GM18502 (cell line): Measurements from ENCODE around the gene TLE7.

Experiments used
- ATAC-seq: cut with Tn5 transposase; IDR thresholded peaks from one replicate; pipeline ENCODE4 v1.9.1; 2021; ENCODE audit warnings: mild to moderate bottlenecking; ENCODE audit not compliant: unreplicated experiment, poor library complexity

The TLE7 gene

DNA sequence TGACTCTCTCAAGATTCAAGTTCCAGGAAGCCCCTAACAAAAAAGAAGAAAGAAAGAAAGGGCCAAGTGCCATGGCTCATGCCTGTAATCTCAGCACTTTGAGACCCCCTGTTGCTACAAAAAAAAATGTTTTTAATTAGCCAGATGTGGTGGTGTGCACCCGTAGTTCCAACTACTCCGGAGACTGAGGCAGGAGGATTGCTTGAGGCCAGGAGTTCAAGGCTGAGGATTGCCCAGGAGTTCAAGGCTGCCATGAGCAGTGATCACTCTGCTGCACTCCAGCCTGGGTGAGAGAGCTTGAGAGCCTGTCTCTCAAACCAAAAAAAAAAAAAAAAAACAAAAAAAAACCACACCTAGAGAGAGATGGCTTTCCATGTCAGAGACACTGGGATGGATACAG lies 18.8 kb downstream of the TLE7 start:
- ATAC-seq: no peak

DNA sequence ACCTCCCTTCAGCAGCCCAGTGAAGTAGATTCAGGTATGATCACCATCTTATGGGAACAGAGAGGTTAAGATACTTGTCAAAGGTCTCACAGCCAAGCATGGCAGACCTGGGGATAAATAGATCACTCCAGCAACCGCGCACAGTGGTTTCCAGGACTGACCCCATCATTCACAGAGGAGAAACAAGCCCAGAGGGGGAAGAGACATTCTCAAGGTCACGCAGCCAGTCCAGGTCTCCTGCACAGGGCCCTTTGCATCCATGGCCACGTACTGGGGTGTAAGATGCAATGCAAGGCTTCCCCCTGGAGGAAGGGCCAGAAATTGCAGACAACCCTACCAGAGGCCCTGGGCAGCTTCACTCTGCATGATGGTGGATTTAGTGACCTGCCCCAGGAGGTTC lies 19.9 kb downstream of the TLE7 start:
- no peak for ATAC-seq

DNA sequence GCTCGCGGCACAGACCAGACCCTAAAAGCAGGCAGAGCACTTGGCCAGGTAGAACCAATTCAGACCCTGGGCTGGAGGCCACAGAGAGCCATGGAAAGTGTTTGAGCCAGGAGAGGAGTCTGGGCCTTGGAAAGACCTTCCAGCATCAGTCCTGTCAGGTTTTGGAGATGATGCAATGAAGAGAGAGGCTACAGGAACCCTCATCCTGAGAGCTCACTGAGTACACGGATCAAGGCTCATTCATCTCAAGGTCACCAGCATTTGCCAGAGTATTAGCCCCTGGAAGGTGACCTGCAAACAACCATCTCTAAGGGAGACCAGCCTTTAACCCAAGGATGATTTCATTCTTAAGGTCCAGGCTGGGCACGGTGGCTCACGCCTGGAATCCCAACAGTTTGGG lies 27.8 kb downstream of the TLE7 start:
- no peak for ATAC-seq

DNA sequence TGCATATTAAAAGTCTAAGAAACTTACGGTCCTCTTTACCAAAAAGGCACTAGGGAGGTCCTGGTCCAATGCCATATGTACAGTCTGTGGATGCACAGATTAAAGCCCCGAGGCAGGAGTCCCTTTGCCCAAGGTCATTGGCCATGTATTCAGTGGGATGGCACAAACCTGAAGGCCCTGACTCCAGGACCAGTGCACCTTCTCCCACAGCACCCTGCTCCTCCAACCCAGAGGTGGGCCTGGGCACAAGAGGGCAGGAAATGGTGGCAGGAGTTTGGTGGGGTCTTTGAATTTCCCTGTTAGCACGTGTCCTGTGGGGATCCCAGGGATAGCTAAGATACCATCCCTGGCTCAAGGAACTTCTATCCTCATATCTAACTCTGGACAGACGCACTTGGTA lies 28.5 kb downstream of the TLE7 start:
- no peak for ATAC-seq

GRCh38 chr16:71412270-71413160 lies 29.3 kb downstream of the TLE7 start:
- ATAC-seq: no peak

DNA sequence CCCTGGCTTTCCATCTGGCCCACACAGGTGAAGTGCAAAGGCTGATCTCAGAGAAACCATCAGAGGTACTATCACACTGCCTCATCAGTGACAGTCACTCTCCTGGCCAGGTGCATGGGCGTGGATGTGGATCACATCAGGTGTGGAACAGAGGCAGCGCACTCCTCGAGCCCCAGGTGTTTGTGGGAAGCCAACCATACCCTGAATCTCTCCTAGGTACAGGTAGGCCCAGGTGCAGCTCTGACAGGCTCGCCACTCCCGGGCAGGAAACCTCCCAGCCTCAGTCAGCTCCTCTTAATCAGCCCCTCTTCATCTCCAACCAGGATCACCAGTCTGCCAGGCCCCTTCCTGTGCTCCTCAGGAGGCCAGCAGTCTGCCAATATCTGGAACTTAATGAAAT lies 31.7 kb downstream of the TLE7 start:
- no peak for ATAC-seq

- no peak for ATAC-seq
Measured at GRCh38 chr16:71409011-71409775, 32.7 kb downstream of the TLE7 start.

- ATAC-seq: no peak
Measured at GRCh38 chr16:71408536-71408935, 33.3 kb downstream of the TLE7 start.

GRCh38 chr16:71407731-71408130 lies 34.1 kb downstream of the TLE7 start:
- no peak for ATAC-seq

GRCh38 chr16:71406724-71407123 lies 35.1 kb downstream of the TLE7 start:
- no peak for ATAC-seq

DNA sequence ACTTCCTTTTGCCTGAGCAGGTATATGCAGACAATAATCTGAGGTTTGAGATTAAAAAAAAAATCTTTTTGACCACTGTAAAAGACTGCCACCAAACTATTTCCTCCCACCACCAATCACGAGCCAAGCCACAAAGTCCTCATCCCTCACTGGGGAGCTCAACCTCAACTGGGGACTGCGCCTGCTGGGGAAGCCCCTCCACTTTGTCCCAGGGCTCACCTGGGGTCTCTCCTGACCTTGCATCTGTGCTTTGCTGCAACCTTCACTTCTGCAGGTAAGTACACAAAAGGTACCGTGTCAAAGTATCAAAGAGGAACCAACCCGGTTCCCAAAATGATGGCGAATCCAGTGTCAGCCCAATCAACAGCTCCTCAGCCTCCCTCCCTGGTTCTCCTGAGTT lies 35.5 kb downstream of the TLE7 start:
- no peak for ATAC-seq

- ATAC-seq: no peak
Measured at GRCh38 chr16:71404364-71404763, 37.5 kb downstream of the TLE7 start.

DNA sequence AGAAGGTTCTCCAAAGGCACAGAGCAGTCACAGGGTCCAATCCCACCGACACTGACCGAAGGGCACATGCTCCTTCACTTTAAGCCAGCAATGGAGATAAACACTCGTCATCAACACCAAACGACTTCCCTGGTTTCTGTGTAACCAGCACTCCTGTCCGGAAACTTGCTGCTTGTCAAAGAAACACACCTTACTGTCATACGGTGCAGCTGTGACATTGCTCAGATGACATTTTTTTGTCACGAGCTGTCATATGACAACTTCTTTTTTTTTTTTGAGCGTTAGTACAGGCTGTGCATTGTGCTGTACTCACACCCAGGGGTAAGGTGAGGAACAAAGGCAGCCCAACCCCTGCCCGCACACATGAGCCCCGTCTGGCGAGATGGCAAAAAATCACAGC lies 39.2 kb downstream of the TLE7 start:
- no peak for ATAC-seq

DNA sequence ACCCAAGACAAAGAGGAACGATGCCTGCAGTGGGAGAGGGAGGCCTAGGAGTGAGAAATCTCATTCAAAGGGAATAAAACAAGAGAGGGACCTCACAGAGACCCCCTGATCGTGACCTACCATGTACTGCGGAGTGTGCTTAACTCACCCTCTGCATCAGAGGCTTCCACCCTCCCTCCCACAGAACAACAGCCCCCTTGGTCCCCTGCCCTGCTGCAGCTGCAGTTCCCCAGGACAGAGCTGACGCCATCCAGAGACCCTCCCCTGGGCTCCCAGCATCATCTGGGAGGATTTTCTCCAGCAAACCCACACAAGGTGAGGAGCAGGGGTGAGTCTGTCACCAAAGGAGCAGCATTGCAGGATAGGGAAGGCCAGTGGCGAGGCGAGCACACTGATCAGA lies 39.8 kb downstream of the TLE7 start:
- ATAC-seq: no peak

DNA sequence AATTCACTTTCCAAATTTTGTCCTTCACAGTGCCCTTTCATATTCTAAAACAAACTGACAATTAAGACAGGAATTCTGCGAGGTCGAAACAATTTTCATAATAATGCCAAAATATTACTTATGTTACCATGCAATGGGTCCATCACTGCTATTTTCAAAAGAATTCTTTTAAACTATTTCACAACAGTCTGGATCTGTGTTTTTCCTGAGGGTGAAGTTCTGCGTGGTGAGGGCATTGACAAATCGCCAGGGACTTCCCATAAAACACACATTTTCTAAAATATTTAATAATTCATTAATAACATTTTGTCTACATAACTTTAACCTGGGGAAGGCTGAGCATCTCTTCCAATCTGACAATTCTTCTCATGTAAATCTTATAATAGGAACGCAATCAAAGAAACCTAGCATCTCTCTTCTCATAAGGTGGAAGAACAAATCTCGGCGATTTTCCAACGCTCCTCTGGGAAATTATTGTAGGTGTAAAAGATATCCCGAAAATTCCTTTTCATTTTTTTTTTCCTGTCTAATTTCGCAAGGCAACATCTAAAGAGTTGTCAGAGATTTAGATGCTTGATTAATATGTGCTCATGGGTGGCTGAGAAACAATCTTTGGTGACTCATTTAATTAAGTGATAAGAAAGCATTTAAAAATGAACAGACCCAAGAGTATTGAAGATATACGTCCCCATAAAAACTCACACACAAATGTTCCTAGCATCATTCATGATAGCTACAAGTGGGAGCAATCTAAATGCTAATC lies 41.9 kb downstream of the TLE7 start:
- ATAC-seq: no peak

DNA sequence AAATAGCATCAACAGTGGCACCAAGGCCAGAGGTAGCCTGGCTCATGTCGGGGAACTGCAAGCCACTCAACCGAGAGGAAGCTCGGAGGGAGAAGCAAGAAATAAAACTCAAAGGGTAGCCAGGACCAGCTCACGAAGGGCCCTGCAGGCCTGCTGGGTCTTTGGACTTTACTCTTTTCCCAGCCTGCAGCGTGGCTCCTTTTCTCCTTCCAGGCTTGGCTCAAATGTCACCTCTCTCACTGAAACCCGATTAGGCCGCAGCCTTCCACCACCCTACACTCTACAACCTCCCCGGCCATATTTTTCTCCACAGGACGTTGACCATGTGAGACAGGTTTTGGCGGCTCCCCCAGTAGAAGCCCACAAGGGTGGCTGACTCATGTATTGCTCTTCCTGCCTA lies 45.3 kb downstream of the TLE7 start:
- ATAC-seq: no peak

GRCh38 chr16:71389330-71389729 lies 52.5 kb downstream of the TLE7 start:
- ATAC-seq: no peak

- ATAC-seq: no peak
Measured at GRCh38 chr16:71387045-71387871, 54.6 kb downstream of the TLE7 start.

GRCh38 chr16:71384073-71384724 lies 57.7 kb downstream of the TLE7 start:
- ATAC-seq: no peak
